LNCAP (cell line): Measurements from ENCODE around the gene TECTB.

Experiments used
- CTCF ChIP-seq: fragments of 450-650 bp; IDR thresholded peaks from 2 replicates; pipeline ENCODE4 v1.5.1; 2017; ENCODE audit warnings: mild to moderate bottlenecking

TECTB gene

GRCh38 chr10:112349521-112350085, 66.4 kb downstream of the TECTB start:
- no peak for TF ChIP-seq CTCF

GRCh38 chr10:112351146-112351545, 67.9 kb downstream of the TECTB start:
- no peak for TF ChIP-seq CTCF

DNA sequence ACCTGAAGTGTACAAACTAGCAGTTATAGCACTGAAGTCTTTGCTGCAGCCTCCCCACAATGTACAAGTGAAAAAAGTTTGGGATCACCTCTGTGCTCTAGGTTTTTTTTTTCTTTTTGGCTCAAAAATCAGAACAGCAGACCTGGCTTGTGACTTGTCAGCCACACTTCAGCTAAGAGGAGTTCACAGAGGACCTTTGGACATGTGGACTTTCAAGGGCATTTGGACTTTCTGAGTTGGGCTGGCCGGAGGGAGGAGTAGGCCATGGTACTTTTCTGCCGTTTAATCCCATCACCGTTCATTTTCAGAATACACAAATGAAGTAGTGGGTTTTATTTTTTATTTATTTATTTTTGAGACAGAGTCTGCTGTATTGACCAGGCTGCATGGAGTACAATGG, 68.8 kb downstream of the TECTB start:
- TF ChIP-seq CTCF: no peak

GRCh38 chr10:112353046-112353445, 69.8 kb downstream of the TECTB start:
- no peak for TF ChIP-seq CTCF
